ENCODE results near the gene DPF1.
"Not testable (repeated sequence)": the region's sequence is repeated elsewhere in the genome, so short reads cannot be mapped to it uniquely, and the experiment has no call there.

The DPF1 gene

DNA sequence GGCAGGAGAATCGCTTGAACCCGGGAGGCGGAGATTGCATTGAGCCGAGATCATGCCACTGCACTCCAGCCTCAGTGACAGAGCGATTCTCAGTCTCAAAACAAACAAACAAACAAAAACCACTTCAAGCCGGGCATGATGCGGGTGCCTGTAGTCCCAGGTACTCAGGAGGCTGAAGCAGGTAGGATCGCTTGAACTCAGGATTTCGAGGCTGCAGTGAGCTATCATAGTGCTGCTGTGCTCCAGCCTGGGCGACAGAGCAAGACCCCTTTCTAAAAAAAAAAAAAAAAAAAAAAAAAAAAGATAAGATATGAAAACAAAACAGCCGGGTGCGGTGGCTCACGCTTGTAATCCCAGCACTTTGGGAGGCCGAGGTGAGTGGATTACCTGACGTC, 19.3 kb upstream of the DPF1 start:
- CTCF ChIA-PET, result interaction anchor here (0.7 to 1.8 kb wide), 9 partner anchors 8 to 302 kb away, joined by 3 to 11 read pairs (median 4); partner anchors contain the start of genes CATSPERG, FAM98C and PSMD8
- TF ChIP-seq ARNT (IDR thresholded peaks at IDR 0.05) (no peak), FOXK2 (IDR thresholded peaks at IDR 0.05) (no peak), TARDBP (IDR thresholded peaks at IDR 0.05) (no peak), NFRKB (IDR thresholded peaks at IDR 0.05) (no peak), L3MBTL2 (conservative IDR thresholded peaks at IDR 0.05) (no peak), LEF1 (IDR thresholded peaks at IDR 0.05; ENCODE audit: borderline replicate concordance) (no peak), SP1 (IDR thresholded peaks at IDR 0.05) (no peak), FOXA1 (IDR thresholded peaks at IDR 0.05) (no peak), FOXM1 (IDR thresholded peaks at IDR 0.05; ENCODE audit: borderline replicate concordance) (no peak), ZNF384 (IDR thresholded peaks at IDR 0.05) (no peak), ELF4 (IDR thresholded peaks at IDR 0.05) (no peak), SUZ12 (IDR thresholded peaks at IDR 0.05) (no peak), CTBP1 (IDR thresholded peaks at IDR 0.05; ENCODE audit: borderline replicate concordance) (no peak)
- TF ChIP-seq, protein P1, sequence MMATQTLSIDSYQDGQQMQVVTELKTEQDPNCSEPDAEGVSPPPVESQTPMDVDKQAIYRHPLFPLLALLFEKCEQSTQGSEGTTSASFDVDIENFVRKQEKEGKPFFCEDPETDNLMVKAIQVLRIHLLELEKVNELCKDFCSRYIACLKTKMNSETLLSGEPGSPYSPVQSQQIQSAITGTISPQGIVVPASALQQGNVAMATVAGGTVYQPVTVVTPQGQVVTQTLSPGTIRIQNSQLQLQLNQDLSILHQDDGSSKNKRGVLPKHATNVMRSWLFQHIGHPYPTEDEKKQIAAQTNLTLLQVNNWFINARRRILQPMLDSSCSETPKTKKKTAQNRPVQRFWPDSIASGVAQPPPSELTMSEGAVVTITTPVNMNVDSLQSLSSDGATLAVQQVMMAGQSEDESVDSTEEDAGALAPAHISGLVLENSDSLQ (IDR thresholded peaks at IDR 0.05), result no peak
- POLR2A ChIA-PET, result interaction anchor here (1.0 kb wide), 1 partner anchor 91 kb away, joined by 3 read pairs; no protein-coding TSS in a partner anchor
- no peak for DNase-seq (ENCODE audit: extremely low spot score)

DNA sequence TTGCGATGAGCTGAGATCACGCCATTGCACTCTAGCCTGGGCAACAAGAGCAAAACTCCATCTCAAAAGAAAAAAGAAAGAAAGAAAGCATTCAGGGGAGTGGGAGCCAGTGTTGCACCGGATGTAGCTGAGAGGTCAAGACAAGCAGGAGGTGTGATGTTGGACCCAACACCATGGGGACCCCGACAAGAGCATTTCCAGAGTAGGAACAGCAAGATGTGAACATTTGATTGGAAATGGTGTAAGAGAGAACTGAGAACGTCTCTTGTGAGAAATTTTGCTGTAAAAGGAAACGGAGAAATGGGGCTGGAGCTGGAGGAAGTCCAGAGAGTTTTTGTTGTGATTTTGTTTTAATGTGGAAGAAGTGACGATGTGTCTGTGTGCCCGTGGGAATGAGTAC, 15.8 kb upstream of the DPF1 start:
- DNase-seq (ENCODE audit: extremely low spot score), result no peak
- no peak for TF ChIP-seq CTBP1 (IDR thresholded peaks at IDR 0.05; ENCODE audit: borderline replicate concordance)
- no peak for TF ChIP-seq FOXA1 (IDR thresholded peaks at IDR 0.05)
- no peak for TF ChIP-seq FOXK2 (IDR thresholded peaks at IDR 0.05)
- no peak for TF ChIP-seq SP1 (IDR thresholded peaks at IDR 0.05)
- ChIA-PET CTCF (no interaction called here), POLR2A (interaction anchor here (1.0 kb wide), 1 partner anchor 96 kb away, joined by 3 read pairs; no protein-coding TSS in a partner anchor)

DNA sequence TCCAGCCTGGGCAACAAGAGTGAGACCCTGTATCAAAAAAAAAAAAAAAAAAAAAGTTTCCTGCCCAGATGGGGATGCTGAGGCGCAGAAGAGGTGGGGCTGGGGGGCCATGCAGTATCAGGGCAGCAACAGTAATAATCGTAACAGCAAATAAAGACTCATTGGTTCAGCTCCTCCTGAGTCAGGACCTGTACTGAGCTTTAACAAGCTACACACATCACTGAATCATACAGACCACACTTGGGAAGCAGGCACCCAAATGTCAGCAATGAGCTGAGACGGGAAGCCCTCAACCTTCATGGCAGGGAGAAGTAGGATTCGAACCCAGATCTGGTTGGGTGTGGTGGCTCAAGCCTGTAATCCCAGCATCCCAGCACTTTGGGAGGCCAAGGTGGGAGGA, 10.6 kb upstream of the DPF1 start:
- POLR2A ChIA-PET, result no interaction called here
- TF ChIP-seq CTBP1 (IDR thresholded peaks at IDR 0.05; ENCODE audit: borderline replicate concordance), result no peak
- no peak for TF ChIP-seq ARNT (IDR thresholded peaks at IDR 0.05)
- TF ChIP-seq NFRKB (IDR thresholded peaks at IDR 0.05), result no peak
- no peak for TF ChIP-seq ZNF384 (IDR thresholded peaks at IDR 0.05)
- no peak for TF ChIP-seq HDGF (IDR thresholded peaks at IDR 0.05; ENCODE audit: borderline replicate concordance)
- TF ChIP-seq SUZ12 (IDR thresholded peaks at IDR 0.05), result no peak
- TF ChIP-seq LEF1 (IDR thresholded peaks at IDR 0.05; ENCODE audit: borderline replicate concordance), result no peak
- TF ChIP-seq, protein P1 (IDR thresholded peaks at IDR 0.05), result no peak
- no peak for DNase-seq (ENCODE audit: extremely low spot score)
- CTCF ChIA-PET, result interaction anchor here (0.6 to 2.4 kb wide), 12 partner anchors 8 to 153 kb away, joined by 3 to 9 read pairs (median 4); partner anchors contain the start of gene GGN

DNA sequence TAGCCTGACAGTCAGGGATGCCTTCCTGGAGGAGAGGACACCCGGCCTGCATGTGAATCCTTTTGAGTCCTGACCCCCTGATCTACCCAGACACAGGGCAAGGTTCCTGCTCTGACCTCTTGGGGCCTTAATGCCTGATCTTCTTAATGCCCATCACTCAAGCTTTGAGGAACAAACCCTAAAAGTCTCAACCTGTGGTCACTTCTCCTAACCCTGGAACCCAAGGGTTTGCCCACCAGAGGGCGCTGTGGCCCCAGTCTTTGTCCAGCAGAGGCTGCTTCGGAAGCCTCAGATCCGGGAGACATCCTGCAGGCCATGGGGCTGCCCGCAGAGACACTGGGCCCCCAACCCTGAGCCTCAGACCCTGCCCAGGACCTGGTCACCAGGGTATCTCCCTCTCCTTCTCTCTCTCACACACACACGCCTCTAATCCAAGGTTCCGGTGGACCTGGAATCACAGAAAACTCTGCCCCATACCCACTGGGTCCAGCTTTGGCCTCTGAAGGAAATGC, 9.8 kb upstream of the DPF1 start:
- ChIA-PET POLR2A (interaction anchor here (1.2 kb wide), 1 partner anchor 9 kb away, joined by 5 read pairs; no protein-coding TSS in a partner anchor), CTCF (interaction anchor here (0.6 to 2.4 kb wide), 5 partner anchors 15 to 154 kb away, joined by 3 to 9 read pairs (median 3); partner anchors contain the start of genes GGN and PSMD8)
- peak; percentile 83 for DNase-seq (ENCODE audit: extremely low spot score)
- TF ChIP-seq FOXK2 (IDR thresholded peaks at IDR 0.05) (no peak), CTBP1 (IDR thresholded peaks at IDR 0.05; ENCODE audit: borderline replicate concordance) (no peak), SP1 (IDR thresholded peaks at IDR 0.05) (no peak), ARNT (IDR thresholded peaks at IDR 0.05) (no peak), NFRKB (IDR thresholded peaks at IDR 0.05) (no peak), ELF4 (IDR thresholded peaks at IDR 0.05) (no peak), ZNF384 (IDR thresholded peaks at IDR 0.05) (no peak), FOXM1 (IDR thresholded peaks at IDR 0.05; ENCODE audit: borderline replicate concordance) (no peak), FOXA1 (IDR thresholded peaks at IDR 0.05) (no peak)
- TF ChIP-seq, protein P1 (IDR thresholded peaks at IDR 0.05), result no peak

DNA sequence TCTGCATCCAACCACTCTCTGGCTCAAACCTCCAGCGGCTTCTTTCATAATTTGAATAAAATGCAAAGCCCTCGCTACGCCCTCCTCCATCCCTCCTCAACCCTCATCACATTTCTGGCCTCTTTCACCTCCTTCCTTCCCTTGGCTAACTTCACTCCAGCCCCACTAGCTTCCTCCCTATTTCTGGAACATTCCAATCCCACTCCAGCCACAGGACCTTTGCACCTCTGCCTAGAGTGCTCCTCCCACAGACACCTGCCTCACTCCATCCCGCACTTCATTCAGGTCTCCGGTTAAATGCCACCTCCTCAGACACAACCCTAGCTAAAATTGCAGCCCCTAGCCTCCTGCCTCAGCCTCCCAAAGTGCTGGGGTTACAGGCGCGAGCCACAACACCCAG, 7.9 kb upstream of the DPF1 start:
- TF ChIP-seq FOXA1 (IDR thresholded peaks at IDR 0.05) (no peak), HDGF (IDR thresholded peaks at IDR 0.05; ENCODE audit: borderline replicate concordance) (no peak), LEF1 (IDR thresholded peaks at IDR 0.05; ENCODE audit: borderline replicate concordance) (no peak), CTBP1 (IDR thresholded peaks at IDR 0.05; ENCODE audit: borderline replicate concordance) (no peak), FOXK2 (IDR thresholded peaks at IDR 0.05) (no peak), ZNF384 (IDR thresholded peaks at IDR 0.05) (no peak), BHLHE40 (IDR thresholded peaks at IDR 0.05; ENCODE audit: borderline replicate concordance) (no peak), L3MBTL2 (conservative IDR thresholded peaks at IDR 0.05) (no peak), TARDBP (IDR thresholded peaks at IDR 0.05) (no peak), FOXM1 (IDR thresholded peaks at IDR 0.05; ENCODE audit: borderline replicate concordance) (no peak), ELF4 (IDR thresholded peaks at IDR 0.05) (no peak), SP1 (IDR thresholded peaks at IDR 0.05) (no peak), SUZ12 (IDR thresholded peaks at IDR 0.05) (no peak), ARNT (IDR thresholded peaks at IDR 0.05) (no peak), NFRKB (IDR thresholded peaks at IDR 0.05) (no peak)
- TF ChIP-seq, protein P1 (IDR thresholded peaks at IDR 0.05), result no peak
- no peak for DNase-seq (ENCODE audit: extremely low spot score)
- POLR2A ChIA-PET, result interaction anchor here (0.9 kb wide), 1 partner anchor 156 kb away, joined by 3 read pairs; the partner anchor contains the start of gene GGN
- CTCF ChIA-PET, result interaction anchor here (0.7 kb wide), 1 partner anchor 90 kb away, joined by 3 read pairs; no protein-coding TSS in a partner anchor

DNA sequence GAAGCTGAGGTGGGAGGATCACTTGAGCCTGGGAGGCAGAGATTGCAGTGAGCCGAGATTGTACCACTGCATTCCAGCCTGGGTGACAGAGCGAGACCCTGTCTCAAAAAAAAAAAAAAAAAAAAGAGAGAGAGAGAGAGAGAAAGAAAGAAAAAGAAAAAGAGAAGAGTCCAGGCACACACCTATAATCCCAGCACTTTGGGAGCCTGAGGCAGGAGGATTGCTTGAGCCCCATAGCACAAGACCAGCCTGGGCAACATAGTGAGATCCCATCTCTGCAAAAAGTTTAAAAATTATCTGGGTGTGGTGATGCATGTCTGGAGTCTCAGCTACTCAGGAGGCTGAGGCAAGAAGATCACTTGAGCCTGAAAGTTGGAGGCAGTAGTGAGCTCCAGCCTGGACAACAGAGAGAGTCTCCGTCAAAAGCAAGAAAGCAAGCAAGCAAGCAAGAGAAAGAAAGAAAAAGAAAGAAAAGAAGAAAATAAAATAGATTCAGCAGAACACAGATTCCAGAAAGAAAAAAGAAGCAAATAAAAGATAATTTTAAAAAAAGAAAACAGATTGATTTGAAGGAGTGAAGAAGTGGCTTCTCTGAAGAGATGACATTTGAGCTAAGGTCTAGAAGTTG, 6.6 kb upstream of the DPF1 start:
- CTCF ChIA-PET, result interaction anchor here (0.7 to 1.1 kb wide), 2 partner anchors 57 to 105 kb away, joined by 3 read pairs; partner anchors contain the start of gene CATSPERG
- POLR2A ChIA-PET, result interaction anchor here (0.9 kb wide), 1 partner anchor 157 kb away, joined by 3 read pairs; the partner anchor contains the start of gene GGN
- not testable (repeated sequence) for DNase-seq (ENCODE audit: extremely low spot score)

Measured in HEK293T (cell line).